ENCODE measurements around the gene ORC1.

DNA sequence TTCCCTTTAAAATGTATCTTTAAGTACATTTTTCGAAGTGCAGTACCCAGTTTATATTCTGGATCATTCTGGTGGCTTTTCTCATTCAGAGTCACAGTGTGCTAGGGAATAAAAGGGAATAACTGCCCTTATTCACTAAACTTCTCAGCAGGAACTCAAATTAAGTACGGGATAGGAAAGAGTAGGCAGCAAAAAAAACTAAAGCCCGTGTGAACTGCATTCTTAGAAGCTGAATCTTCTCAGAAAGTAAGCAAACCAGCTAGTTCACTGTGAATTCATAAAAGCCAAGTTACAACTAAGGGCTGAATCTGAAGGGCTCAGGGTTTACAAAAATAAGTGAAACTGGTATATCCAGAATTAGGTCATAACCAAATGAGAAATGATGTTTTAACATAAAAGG lies 22.1 kb upstream of the ORC1 start:
- TF ChIP-seq, protein P1, sequence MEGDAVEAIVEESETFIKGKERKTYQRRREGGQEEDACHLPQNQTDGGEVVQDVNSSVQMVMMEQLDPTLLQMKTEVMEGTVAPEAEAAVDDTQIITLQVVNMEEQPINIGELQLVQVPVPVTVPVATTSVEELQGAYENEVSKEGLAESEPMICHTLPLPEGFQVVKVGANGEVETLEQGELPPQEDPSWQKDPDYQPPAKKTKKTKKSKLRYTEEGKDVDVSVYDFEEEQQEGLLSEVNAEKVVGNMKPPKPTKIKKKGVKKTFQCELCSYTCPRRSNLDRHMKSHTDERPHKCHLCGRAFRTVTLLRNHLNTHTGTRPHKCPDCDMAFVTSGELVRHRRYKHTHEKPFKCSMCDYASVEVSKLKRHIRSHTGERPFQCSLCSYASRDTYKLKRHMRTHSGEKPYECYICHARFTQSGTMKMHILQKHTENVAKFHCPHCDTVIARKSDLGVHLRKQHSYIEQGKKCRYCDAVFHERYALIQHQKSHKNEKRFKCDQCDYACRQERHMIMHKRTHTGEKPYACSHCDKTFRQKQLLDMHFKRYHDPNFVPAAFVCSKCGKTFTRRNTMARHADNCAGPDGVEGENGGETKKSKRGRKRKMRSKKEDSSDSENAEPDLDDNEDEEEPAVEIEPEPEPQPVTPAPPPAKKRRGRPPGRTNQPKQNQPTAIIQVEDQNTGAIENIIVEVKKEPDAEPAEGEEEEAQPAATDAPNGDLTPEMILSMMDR (IDR thresholded peaks at IDR 0.05): no peak
- TF ChIP-seq EP300 (IDR thresholded peaks at IDR 0.05) (no peak), POLR2A (IDR thresholded peaks at IDR 0.05) (no peak), POLR2AphosphoS5 (IDR thresholded peaks at IDR 0.05) (no peak)
